Activated CD4-positive, alpha-beta T cell treated with anti-CD3 and anti-CD28 coated beads, Interleukin-2, amount 50 U/mL, for 16 hours (primary cell): ENCODE data around the gene NOX1.

Source experiments
- DNase-seq: peaks from one replicate; pipeline ENCODE4 v3.0.0-alpha.2; 2020

The NOX1 gene

GRCh38 chrX:100874325-100874724, at the start of gene NOX1:
TSS of gene NOX1 (minus strand) at chrX:100874359. CDS start at chrX:100874139, 220 bp downstream.
- no peak for DNase-seq

GRCh38 chrX:100915562-100915961, 41.4 kb upstream of the NOX1 start:
- no peak for DNase-seq

GRCh38 chrX:100913111-100913510, 39.0 kb upstream of the NOX1 start:
- no peak for DNase-seq

- DNase-seq, result no peak
Observed at GRCh38 chrX:100911731-100912130, 37.6 kb upstream of the NOX1 start.

GRCh38 chrX:100905620-100906019, 31.5 kb upstream of the NOX1 start:
- DNase-seq, result no peak

- DNase-seq, result no peak
Observed at GRCh38 chrX:100904433-100904832, 30.3 kb upstream of the NOX1 start.

- DNase-seq, result peak; percentile 39
Observed at GRCh38 chrX:100895365-100896075, 21.4 kb upstream of the NOX1 start.

GRCh38 chrX:100883654-100884053, 9.5 kb upstream of the NOX1 start:
- DNase-seq, result no peak

GRCh38 chrX:100880368-100880767, 6.2 kb upstream of the NOX1 start:
- DNase-seq, result no peak

- no peak for DNase-seq
Observed at GRCh38 chrX:100871594-100872560, 2.3 kb downstream of the NOX1 start.

GRCh38 chrX:100870527-100870926, 3.6 kb downstream of the NOX1 start:
- DNase-seq, result no peak

- no peak for DNase-seq
Observed at GRCh38 chrX:100868273-100868672, 5.9 kb downstream of the NOX1 start.

- no peak for DNase-seq
Observed at GRCh38 chrX:100864657-100865391, 9.3 kb downstream of the NOX1 start.

GRCh38 chrX:100863326-100863864, 10.8 kb downstream of the NOX1 start:
- no peak for DNase-seq

- DNase-seq, result no peak
Observed at GRCh38 chrX:100852810-100853209, 21.3 kb downstream of the NOX1 start.

- no peak for DNase-seq
Observed at GRCh38 chrX:100850317-100850716, 23.8 kb downstream of the NOX1 start.

- no peak for DNase-seq
Observed at GRCh38 chrX:100831219-100831946, 42.8 kb downstream of the NOX1 start.

- peak; percentile 8 for DNase-seq
Observed at GRCh38 chrX:100830547-100830946, 43.6 kb downstream of the NOX1 start.

GRCh38 chrX:100830143-100830542, 44.0 kb downstream of the NOX1 start:
- DNase-seq, result peak; percentile 17

GRCh38 chrX:100829730-100830129, 44.4 kb downstream of the NOX1 start:
- DNase-seq, result peak; percentile 83

- DNase-seq, result peak; percentile 83
Observed at GRCh38 chrX:100819837-100820666, 54.1 kb downstream of the NOX1 start, which contains the start of gene CSTF2. TSS of gene CSTF2 (plus strand) at chrX:100820391. CDS start at chrX:100820417, 26 bp downstream.
